GM19351 (cell line): ENCODE measurements around the gene ZNF365.
"Not testable (repeated sequence)": the region's sequence is repeated elsewhere in the genome, so short reads cannot be mapped to it uniquely, and the experiment has no call there.

Experiments
- ATAC-seq: cut with Tn5 transposase; IDR thresholded peaks from one replicate; pipeline ENCODE4 v1.9.1; 2021; ENCODE audit warnings: mild to moderate bottlenecking, moderate library complexity; ENCODE audit not compliant: unreplicated experiment

The ZNF365 gene

DNA sequence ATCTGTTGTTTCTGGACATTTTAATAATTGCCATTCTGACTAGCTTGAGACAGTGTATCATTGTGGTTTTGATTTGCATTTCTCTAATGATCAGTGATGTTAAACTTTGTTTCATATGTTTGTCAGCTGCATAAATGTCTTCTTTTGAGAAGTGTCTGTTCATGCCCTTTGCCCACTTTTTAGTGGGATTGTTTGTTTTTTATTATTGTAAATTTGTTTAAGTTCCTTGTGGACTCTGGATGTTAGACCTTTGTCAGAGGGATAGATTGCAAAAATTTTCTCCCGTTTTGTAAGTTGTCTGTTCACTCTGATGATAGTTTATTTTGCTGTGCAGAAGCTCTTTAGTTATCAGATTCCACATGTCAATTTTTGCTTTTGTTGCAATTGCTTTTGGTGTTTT, 36.8 kb downstream of the ZNF365 start:
- not testable (repeated sequence) for ATAC-seq

- ATAC-seq: no peak
Measured at GRCh38 chr10:62413048-62413447, 38.9 kb downstream of the ZNF365 start.

GRCh38 chr10:62413652-62414051, 39.5 kb downstream of the ZNF365 start:
- ATAC-seq: no peak

GRCh38 chr10:62414359-62414758, 40.2 kb downstream of the ZNF365 start:
- peak; percentile 43 for ATAC-seq

GRCh38 chr10:62422068-62422590, 48.0 kb downstream of the ZNF365 start:
- ATAC-seq: no peak

GRCh38 chr10:62424026-62424425, 49.9 kb downstream of the ZNF365 start:
- no peak for ATAC-seq

DNA sequence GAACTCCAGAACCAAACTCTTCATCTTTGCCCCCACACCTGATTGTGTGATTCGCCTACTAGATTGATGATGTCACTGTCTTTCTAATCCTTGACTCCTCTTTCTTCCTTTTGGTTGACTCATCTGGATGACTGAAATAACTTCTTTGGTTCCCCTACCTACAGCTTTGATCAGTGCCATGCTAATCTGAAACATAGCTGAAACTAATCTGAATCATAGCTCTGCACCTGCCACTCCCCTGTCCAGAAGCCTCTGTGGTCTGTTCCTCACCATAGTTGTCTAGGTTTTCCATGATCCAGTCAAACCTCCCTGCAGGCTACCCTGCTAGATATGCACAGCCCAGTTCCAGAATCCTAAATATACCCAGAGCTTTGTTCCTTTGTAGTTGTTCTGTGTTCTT, 51.9 kb downstream of the ZNF365 start:
- no peak for ATAC-seq

- no peak for ATAC-seq
Measured at GRCh38 chr10:62426600-62426999, 52.4 kb downstream of the ZNF365 start.

DNA sequence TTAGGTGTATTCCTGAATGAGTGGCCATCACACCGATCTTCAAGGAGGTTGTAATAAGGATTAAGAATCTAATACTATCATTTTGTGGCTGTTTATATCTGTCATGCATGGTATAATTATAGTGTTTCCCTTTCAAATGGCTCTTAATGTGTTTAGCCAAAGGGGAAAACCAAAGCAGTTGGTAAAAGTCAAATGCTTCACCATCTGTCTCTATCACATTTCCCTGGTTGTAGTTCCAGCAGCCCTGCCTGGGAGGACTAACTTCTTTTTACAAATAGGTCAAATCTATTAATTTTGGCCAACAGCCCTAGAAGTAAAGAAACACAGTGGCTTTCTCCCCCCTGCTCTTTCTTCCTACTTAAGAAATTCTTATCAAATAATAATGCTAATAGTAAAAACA, 56.7 kb downstream of the ZNF365 start:
- ATAC-seq: no peak

DNA sequence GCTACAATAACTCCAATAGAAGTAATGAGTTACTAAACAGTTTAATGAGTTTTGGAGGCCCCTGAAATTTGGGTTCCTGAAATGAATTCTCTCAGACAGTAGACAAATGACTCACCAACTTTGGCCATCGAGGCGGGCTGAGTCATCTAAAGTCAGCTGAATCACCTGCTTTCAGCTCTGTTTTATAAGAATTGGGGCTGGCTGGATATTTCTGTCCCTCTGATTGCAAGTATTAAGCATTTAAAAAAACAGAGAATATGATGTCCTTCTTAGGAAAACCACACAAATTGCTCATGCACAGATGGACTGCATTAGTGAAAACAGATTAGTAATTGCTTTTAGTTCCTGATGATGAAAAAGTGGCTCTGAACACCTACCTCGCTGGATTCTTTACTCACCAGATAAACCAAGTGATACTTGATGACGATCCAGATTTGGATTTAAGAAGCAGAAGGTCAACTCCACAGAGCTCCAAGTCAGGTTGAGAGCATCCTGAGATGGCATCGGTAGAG, 59.1 kb downstream of the ZNF365 start:
- peak; percentile 93 for ATAC-seq

- ATAC-seq: no peak
Measured at GRCh38 chr10:62433901-62434300, 59.7 kb downstream of the ZNF365 start.

DNA sequence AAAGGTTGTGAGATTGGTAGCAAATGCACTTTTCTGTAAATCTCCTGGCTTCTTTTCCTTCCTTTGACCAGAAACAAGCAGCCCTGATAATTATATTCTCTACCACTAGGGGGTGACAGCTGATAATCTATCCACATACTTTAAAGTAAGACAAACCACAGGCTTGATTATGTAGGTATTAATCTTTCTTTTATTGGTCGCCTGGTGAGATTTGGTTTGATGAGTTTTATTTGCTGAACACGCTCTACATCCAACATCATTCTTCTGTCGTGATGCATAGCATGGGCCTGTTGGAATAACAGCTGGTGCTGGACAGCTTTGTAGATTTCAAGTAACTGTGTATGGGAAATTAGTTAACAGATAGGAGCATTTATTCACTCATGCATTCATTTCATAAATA, 63.5 kb downstream of the ZNF365 start:
- ATAC-seq: peak; percentile 54

- no peak for ATAC-seq
Measured at GRCh38 chr10:62442006-62442405, 67.8 kb downstream of the ZNF365 start.

DNA sequence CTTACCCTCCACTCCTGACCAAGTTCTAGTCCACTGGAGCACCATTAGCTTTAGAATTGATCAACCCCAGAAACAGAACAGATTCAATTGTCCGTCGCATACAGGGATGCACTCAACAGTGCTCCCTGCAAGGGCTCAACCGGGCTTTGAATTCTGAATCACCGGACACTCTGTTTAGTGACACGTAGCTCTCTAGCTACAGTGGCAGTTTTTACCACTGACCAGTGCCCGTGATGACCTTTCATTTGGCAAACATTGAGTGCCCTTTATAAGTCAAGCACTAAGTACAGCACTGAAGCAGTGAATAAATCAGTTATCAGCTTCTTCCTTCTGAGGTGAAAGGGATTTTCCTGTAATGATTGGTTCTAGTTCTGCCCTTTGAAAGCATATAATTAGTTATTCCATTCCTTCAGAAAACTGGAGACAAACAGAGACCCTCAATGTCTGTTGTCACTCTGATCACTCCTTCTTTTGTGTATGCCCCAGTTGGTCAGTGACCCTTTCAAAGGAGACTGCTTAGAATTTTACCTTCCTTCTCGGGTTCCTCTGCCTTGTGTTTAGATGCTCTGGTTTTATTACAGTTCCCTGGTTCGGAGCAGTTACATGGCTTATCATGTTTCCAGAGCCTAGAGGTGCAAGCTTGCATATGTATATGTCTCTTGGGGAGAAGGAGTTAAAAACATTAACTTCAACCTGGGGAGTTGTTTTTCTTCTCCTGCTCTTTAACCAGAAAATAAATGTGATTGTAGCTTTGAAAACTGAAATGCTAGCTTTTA, 68.9 kb downstream of the ZNF365 start:
- no peak for ATAC-seq

GRCh38 chr10:62443866-62444265, 69.7 kb downstream of the ZNF365 start:
- no peak for ATAC-seq

DNA sequence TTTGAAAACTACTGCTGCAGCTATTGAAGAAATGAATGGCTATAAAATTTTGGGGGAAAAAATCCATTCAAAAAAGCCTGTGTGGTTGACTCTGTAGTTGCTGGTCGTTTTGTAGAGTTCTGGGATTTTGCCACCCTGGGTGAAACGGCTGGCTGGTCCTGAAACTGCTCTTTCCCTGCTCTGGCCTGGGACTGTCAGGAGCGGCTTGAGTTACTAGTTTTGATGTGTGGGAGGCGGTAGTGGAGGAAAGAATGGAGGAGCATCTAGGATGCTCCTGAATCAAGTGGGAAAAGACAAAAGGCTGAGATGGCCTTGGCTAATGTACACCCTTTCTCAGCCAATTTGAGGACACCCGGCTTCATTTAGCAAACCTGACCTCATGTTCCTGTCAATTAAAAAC, 72.5 kb downstream of the ZNF365 start:
- ATAC-seq: no peak

DNA sequence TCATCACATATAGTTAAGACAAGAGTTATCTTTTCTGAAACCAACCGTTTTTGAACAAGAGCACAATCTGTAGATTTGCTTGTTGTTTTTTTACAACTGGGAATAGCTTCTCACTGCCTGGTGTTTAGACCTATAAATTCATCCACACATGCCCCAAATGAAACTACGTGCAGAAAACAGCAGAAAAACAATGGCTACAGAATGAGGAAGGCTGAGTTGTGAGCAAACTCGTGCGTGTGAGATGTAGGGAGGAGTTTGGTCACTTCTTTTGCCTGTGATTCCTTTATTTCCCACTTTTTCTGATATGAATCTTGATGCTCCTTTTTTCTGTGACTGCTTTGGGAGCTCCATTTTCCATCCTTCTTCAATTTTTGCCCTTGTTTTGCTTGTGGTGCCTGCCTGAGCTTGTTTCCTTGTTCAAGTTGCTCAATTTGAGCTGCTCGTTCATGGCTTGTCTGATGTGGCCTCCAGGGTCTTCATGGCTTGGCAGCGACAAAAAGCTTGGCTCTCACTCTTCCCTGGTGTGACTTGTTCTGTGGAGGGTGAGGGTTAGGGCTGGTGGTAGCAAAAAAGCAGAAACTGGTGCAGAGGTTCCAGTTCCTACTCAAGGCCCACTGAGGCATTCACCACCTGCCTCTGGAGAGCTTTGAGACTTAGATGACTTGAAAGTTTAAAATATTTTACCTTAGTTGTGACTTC, 76.9 kb downstream of the ZNF365 start:
- no peak for ATAC-seq

- ATAC-seq: no peak
Measured at GRCh38 chr10:62451611-62451975, 77.4 kb downstream of the ZNF365 start.
